KMS-11 (cell line): Measurements from ENCODE around the gene RND1.

ENCODE experiments used
- H2AFZ ChIP-seq: fragments of 200-600 bp; sonication (generic); 2 replicates; pipeline ENCODE4 v1.6.1; 2016; ENCODE audit warnings: antibody characterized with exemption, mixed run types, low read depth
- H3K27ac ChIP-seq: fragments of 200-600 bp; sonication (generic); 2 replicates; pipeline ENCODE4 v1.6.1; 2016; ENCODE audit warnings: mild to moderate bottlenecking, mixed run types
- H3K27me3 ChIP-seq: fragments of 200-600 bp; sonication (generic); 2 replicates; pipeline ENCODE4 v1.6.1; 2017; ENCODE audit warnings: mild to moderate bottlenecking, low read depth, mixed run types, moderate library complexity; ENCODE audit not compliant: insufficient read depth
- H3K36me3 ChIP-seq: fragments of 200-600 bp; sonication (generic); 2 replicates; pipeline ENCODE4 v1.6.1; 2017; ENCODE audit warnings: mild to moderate bottlenecking, mixed run types; ENCODE audit not compliant: insufficient read depth
- H3K4me1 ChIP-seq: fragments of 200-600 bp; sonication (generic); 2 replicates; pipeline ENCODE4 v1.6.1; 2016; ENCODE audit warnings: mild to moderate bottlenecking, low read depth, mixed run types; ENCODE audit not compliant: poor library complexity, severe bottlenecking
- H3K4me2 ChIP-seq: fragments of 200-600 bp; sonication (generic); 2 replicates; pipeline ENCODE4 v1.7.0; 2016; ENCODE audit warnings: mild to moderate bottlenecking, mixed run types
- H3K4me3 ChIP-seq: fragments of 200-600 bp; sonication (generic); IDR thresholded peaks from 2 replicates; pipeline ENCODE4 v1.6.1; 2017; ENCODE audit warnings: low read depth, low read length, mixed read lengths; ENCODE audit not compliant: insufficient read depth
- H3K79me2 ChIP-seq: fragments of 200-600 bp; sonication (generic); 2 replicates; pipeline ENCODE4 v1.6.1; 2016; ENCODE audit warnings: low read depth, mixed run types; ENCODE audit not compliant: insufficient read depth
- H3K9ac ChIP-seq: fragments of 200-600 bp; sonication (generic); 2 replicates; pipeline ENCODE4 v1.6.1; 2016; ENCODE audit warnings: mild to moderate bottlenecking, mixed run types
- H4K20me1 ChIP-seq: fragments of 200-600 bp; sonication (generic); 2 replicates; pipeline ENCODE4 v1.6.1; 2016; ENCODE audit warnings: mild to moderate bottlenecking, mixed run types; ENCODE audit not compliant: insufficient read depth
- CTCF ChIP-seq: fragments of 200-600 bp; sonication (generic); conservative IDR thresholded peaks from 2 replicates; pipeline ENCODE4 v1.6.1; 2017; ENCODE audit warnings: low read depth, mild to moderate bottlenecking, antibody characterized with exemption, low read length, moderate library complexity, mixed read lengths

Gene RND1

GRCh38 chr12:48807981-48808380 lies 57.7 kb downstream of the RND1 start:
- Histone ChIP-seq H2AFZ (no peak overlapping the region), H3K36me3 (no peaks in the 10 kb centered on the region), H3K4me1 (peaks cover 7% of the 10 kb centered on the region), H3K4me2 (no peak overlapping the region), H3K79me2 (no peaks in the 10 kb centered on the region), H3K4me3 (no peak overlapping the region), H3K27me3 (no peaks in the 10 kb centered on the region), H3K9ac (no peak overlapping the region), H4K20me1 (no peaks in the 10 kb centered on the region), H3K27ac (no peak overlapping the region)
- TF ChIP-seq CTCF: no peak
